Measurements from ENCODE around the gene POLE.

The POLE gene

GRCh38 chr12:132677492-132677891 is 9.7 kb downstream of the POLE start:
- no peak for DNase-seq (ENCODE audit: low spot score)

- DNase-seq (ENCODE audit: low spot score): no peak
These were observed 11.2 kb downstream of the POLE start for GRCh38 chr12:132675757-132676432.

GRCh38 chr12:132674561-132674960 is 12.6 kb downstream of the POLE start:
- no peak for DNase-seq (ENCODE audit: low spot score)

- no peak for DNase-seq (ENCODE audit: low spot score)
These were observed 13.6 kb downstream of the POLE start for GRCh38 chr12:132673288-132674179.

- DNase-seq (ENCODE audit: low spot score): no peak
These were observed 14.5 kb downstream of the POLE start for GRCh38 chr12:132672678-132673077.

GRCh38 chr12:132672116-132672515 is 15.0 kb downstream of the POLE start:
- no peak for DNase-seq (ENCODE audit: low spot score)

- DNase-seq (ENCODE audit: low spot score): no peak
These were observed 17.8 kb downstream of the POLE start for GRCh38 chr12:132669166-132669879.

GRCh38 chr12:132668191-132669088 is 18.7 kb downstream of the POLE start:
- DNase-seq (ENCODE audit: low spot score): no peak

- no peak for DNase-seq (ENCODE audit: low spot score)
These were observed 21.3 kb downstream of the POLE start for GRCh38 chr12:132665794-132666193.

- DNase-seq (ENCODE audit: low spot score): no peak
These were observed 22.0 kb downstream of the POLE start for GRCh38 chr12:132665149-132665491.

- DNase-seq (ENCODE audit: low spot score): no peak
These were observed 22.7 kb downstream of the POLE start for GRCh38 chr12:132664206-132665148.

- DNase-seq (ENCODE audit: low spot score): no peak
These were observed 24.0 kb downstream of the POLE start for GRCh38 chr12:132662901-132663755.

GRCh38 chr12:132661972-132662371 is 25.2 kb downstream of the POLE start:
- no peak for DNase-seq (ENCODE audit: low spot score)

GRCh38 chr12:132660996-132661395 is 26.1 kb downstream of the POLE start:
- no peak for DNase-seq (ENCODE audit: low spot score)

- DNase-seq (ENCODE audit: low spot score): no peak
These were observed 27.1 kb downstream of the POLE start for GRCh38 chr12:132660052-132660451.

- no peak for DNase-seq (ENCODE audit: low spot score)
These were observed 28.0 kb downstream of the POLE start for GRCh38 chr12:132659146-132659545.

GRCh38 chr12:132658149-132658894 is 28.8 kb downstream of the POLE start:
- no peak for DNase-seq (ENCODE audit: low spot score)

GRCh38 chr12:132657004-132657727 is 30.0 kb downstream of the POLE start:
- no peak for DNase-seq (ENCODE audit: low spot score)
